ENCODE measurements around the gene IL2RG.

IL2RG gene

DNA sequence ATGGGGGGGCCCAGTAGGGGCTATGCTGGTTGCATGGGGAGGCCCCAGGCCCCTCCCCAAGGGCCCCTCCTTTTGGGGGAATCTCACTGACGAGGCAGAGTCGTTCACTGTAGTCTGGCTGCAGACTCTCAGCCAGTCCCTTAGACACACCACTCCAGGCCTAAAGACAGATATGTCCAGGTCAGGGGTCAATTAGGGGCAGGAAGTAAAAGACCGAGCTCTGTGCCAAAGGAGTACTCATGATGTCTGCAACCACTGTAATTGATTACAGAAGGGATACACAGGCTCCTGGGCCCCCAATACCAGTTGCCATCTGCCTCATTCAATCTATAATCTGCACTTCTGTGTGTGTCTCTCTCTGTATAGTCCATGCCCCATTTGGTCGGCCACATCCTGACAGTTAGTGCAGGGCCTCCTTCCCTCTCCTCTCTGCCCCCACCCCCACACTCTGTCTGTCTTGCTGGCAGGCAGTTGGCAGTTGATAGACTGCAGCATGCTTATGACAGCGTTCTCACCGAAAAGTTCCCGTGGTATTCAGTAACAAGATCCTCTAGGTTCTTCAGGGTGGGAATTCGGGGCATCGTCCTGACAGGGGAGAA, 3.5 kb downstream of the IL2RG start:
- no peak for DNase-seq (ENCODE audit: low read depth, low spot score)

- no peak for DNase-seq (ENCODE audit: low read depth, low spot score)
These were observed 4.1 kb downstream of the IL2RG start for GRCh38 chrX:71107245-71107644.

- DNase-seq (ENCODE audit: low read depth, low spot score): no peak
These were observed 5.0 kb downstream of the IL2RG start, which contains the start of gene CXorf65 for GRCh38 chrX:71106427-71106826. Gene CXorf65 (minus strand): TSS chrX:71106740. CDS start chrX:71106556, 184 bp downstream.

- DNase-seq (ENCODE audit: low read depth, low spot score): no peak
These were observed 5.7 kb downstream of the IL2RG start for GRCh38 chrX:71105628-71106027.

- no peak for DNase-seq (ENCODE audit: low read depth, low spot score)
These were observed 8.0 kb downstream of the IL2RG start for GRCh38 chrX:71103110-71103983.

- no peak for DNase-seq (ENCODE audit: low read depth, low spot score)
These were observed 9.1 kb downstream of the IL2RG start for GRCh38 chrX:71102292-71102691.

GRCh38 chrX:71100581-71101505, 10.5 kb downstream of the IL2RG start:
- DNase-seq (ENCODE audit: low read depth, low spot score): no peak

DNA sequence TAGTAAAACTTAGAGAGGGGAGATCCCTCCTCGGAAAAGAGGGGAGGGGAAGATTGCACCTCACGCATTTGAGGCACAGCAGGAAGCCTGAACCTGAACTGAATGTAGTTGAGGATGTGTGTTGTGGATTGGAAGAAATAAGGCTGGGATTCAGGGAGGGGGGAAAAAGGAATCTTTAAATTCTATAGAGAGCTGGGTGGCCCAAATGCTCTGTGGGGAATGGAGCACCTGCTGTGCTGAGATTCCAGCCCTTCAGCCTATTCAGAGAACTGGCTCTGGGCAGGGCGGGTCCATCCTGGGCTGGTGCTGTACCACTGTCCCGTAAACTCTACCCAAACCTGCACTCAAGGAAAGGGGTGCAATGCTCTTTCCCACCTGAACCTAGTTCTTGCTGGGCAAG, 11.6 kb downstream of the IL2RG start:
- no peak for DNase-seq (ENCODE audit: low read depth, low spot score)

DNA sequence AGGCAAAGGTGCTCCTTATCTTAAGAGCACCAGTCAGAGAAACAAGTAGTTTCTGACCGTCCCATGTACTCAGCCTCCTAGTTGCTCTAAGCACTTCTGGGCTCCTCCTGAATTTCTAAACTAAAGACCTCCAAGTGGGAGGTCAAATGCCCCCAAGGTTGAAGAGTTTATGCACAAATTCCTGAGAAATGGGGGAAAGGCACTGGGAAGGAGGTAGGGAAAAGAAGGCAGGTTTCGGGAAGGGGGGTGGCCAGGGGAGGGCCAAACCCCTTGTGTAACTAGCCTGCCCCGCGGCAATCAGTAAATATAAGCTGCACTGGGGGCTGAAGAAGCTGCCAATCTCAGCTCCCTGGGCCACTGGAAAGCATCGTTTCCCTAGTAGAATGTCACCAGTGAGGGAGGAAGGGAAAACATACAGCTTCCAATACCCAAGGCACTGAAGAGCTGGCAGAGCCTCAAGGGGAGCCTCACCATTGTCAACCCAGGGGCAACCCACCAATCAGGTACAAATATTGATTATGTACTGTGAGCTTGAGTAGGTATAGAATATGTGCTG, 12.3 kb downstream of the IL2RG start:
- no peak for DNase-seq (ENCODE audit: low read depth, low spot score)

- DNase-seq (ENCODE audit: low read depth, low spot score): peak; percentile 69
These were observed 13.1 kb downstream of the IL2RG start for GRCh38 chrX:71098302-71098701.

DNA sequence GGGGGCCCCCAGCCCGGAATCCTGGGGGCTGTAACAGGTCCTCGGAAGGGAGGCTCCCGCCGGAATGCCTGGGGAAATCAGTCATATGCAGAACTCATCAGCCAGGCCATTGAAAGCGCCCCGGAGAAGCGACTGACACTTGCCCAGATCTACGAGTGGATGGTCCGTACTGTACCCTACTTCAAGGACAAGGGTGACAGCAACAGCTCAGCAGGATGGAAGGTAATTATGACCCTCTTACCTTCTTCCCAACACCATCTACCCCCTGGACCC, 14.7 kb downstream of the IL2RG start:
- DNase-seq (ENCODE audit: low read depth, low spot score): no peak

- no peak for DNase-seq (ENCODE audit: low read depth, low spot score)
These were observed 15.2 kb downstream of the IL2RG start for GRCh38 chrX:71095981-71096759.

- DNase-seq (ENCODE audit: low read depth, low spot score): peak; percentile 81
These were observed 15.8 kb downstream of the IL2RG start, which contains the start of gene FOXO4 for GRCh38 chrX:71095555-71095980. Gene FOXO4 (plus strand): TSS chrX:71095851. CDS start chrX:71096529, 678 bp downstream.

GRCh38 chrX:71095033-71095432, 16.3 kb downstream of the IL2RG start:
- DNase-seq (ENCODE audit: low read depth, low spot score): no peak

DNA sequence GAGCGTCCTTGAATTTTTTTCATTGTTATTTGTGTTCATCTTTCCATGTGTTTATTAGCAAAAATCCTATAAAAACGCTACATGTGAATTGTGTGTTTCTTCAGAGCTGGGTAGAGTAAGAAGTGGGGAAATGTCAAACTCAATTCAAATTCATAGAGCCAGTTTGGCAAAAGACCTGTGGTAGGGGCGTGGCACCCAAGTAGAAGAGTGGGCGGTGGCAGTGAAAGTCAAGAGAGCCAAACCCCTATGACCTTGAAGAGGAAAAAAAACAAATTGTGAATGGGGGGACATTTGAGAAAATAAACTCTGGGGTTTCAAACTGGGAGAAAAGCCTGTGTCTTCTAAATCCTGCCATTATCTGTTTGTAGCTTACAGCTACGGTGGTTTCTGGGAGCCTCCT, 20.1 kb downstream of the IL2RG start:
- no peak for DNase-seq (ENCODE audit: low read depth, low spot score)

GRCh38 chrX:71085900-71086299, 25.5 kb downstream of the IL2RG start:
- DNase-seq (ENCODE audit: low read depth, low spot score): no peak

DNA sequence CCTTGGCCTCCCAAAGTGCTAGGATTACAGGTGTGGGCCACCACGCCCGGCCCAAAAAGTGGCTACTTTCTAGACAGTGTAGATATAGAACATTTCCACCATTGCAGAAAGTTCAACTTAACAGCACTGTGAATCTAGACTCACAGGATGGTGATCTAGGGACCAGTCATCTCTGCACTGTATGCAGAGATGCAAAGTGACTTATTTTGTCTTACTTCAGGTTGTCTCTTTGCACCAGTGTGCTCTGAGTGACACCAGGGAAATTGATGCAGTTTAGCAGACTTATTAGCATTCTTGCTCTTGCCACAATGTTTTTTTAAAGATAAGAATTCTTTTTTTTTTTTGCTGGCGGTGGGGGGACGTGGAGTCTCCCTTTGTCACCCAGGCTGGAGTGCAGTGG, 28.6 kb downstream of the IL2RG start:
- no peak for DNase-seq (ENCODE audit: low read depth, low spot score)

GRCh38 chrX:71082124-71082647, 29.2 kb downstream of the IL2RG start:
- no peak for DNase-seq (ENCODE audit: low read depth, low spot score)

DNA sequence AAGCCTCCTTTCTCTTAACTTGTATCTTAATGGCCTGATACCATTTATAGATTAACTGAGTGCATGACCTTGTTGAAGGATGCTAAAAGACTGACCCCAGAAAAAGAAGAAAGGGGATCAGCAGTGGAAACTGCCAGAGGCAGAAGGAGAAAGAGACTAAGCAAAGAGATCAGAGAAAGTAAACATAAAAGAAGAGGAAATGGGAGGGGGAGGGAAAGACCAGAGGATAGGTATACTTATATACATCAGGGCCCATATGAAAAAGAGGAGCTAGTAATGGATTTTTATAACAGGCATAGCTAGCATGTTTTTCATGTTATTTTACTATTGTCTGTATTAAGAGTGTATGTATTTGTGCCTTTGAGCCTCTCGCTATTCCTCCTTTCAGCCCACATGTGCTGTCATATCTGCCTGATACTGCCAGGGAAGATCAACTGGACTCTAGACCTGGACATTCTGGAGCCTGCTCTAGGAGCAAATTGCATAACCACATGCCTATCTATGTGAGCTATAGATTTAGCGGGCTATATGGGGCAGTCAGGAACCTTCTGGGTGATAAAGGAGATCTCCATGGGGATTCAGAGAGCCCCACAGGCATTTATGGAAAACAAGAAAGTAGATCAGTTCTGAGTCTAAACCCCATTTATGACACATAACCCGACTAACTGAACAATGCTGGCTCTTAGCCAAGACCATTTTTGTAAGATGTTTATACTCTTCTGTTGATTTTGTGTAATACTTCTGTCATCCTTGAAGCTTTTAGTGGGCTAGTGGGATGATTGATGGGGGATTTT, 29.9 kb downstream of the IL2RG start:
- no peak for DNase-seq (ENCODE audit: low read depth, low spot score)

- no peak for DNase-seq (ENCODE audit: low read depth, low spot score)
These were observed 40.8 kb downstream of the IL2RG start for GRCh38 chrX:71070531-71070930.

All from activated CD4-positive, CD25-positive, alpha-beta regulatory T cell treated with anti-CD3 and anti-CD28 coated beads, Interleukin-2, amount 50 U/mL, for 16 hours (primary cell).